Thyroid gland (tissue), 4 donors: Measurements from ENCODE around the gene AIRE. TPM values are rescaled to one million over a fixed set of nuclear protein-coding genes. Genes with fewer than 3 reads are reported as not detected.

Experiments used
- DNase-seq, 2 donors: peaks; one replicate each; pipeline ENCODE4 v3.0.0-alpha.2; 2019
- H3K27ac ChIP-seq, 3 donors: fragments of 200-600 bp; sonication (generic); 1 replicate in 2 of 3; 2 replicates in 1 of 3; pipeline ENCODE4 v1.5.1; 2016 to 2019; ENCODE audit warnings: mild to moderate bottlenecking in 1 of 3, moderate library complexity in 1 of 3
- H3K27me3 ChIP-seq: fragments of 200-600 bp; sonication (generic); one replicate; pipeline ENCODE4 v1.5.1; 2019
- H3K36me3 ChIP-seq, 2 donors: fragments of 200-600 bp; sonication (generic); one replicate each; pipeline ENCODE4 v1.5.1; 2016 to 2019
- H3K4me1 ChIP-seq, 2 donors: fragments of 200-600 bp; sonication (generic); one replicate each; pipeline ENCODE4 v1.5.1; 2017 to 2019
- H3K4me3 ChIP-seq, 3 donors: fragments of 200-600 bp; sonication (generic); replicated peaks in 1 of 3; 1 replicate in 2 of 3; 2 replicates in 1 of 3; pipeline ENCODE4 v1.5.1; 2016; ENCODE audit warnings: mild to moderate bottlenecking in 1 of 3
- H3K9me3 ChIP-seq: fragments of 200-600 bp; sonication (generic); one replicate; pipeline ENCODE4 v1.5.1; 2017
- POLR2A ChIP-seq, 2 donors: fragments of 450-650 bp; IDR thresholded peaks; one replicate each; pipeline ENCODE4 v1.6.1; 2017; ENCODE audit warnings: antibody characterized with exemption in 2 of 2, mild to moderate bottlenecking in 2 of 2, moderate library complexity in 1 of 2
- WGBS, 2 donors: methylation state at CpG; one replicate each; pipeline ENCODE4 v1.1.5; 2017; 5-methylcytosine and 5-hydroxymethylcytosine counted together
- intact Hi-C: fragments of 100-400 bp; cut with DNase I; formaldehyde crosslinking; loops from one replicate; pipeline ENCODE4 v1.15.1; 2023
- total RNA-seq, 4 donors: library from RNA; depleted of rRNA; stranded (reverse); fragments of >200 nt; gene quantifications; one replicate each; pipeline ENCODE4 v1.2.3, GENCODE V29; 2016
- TF ChIP-seq, protein P1 (sequence below), 6 experiments: fragments of 200-600 bp in 3 of 6; fragments of 450-650 bp in 3 of 6; sonication (generic) in 3 of 6; IDR thresholded peaks; one replicate each; pipeline ENCODE4 v1.5.1; 2016 to 2019; ENCODE audit warnings: antibody characterized with exemption in 6 of 6, mild to moderate bottlenecking in 2 of 6, inconsistent platforms in 1 of 6, moderate library complexity in 1 of 6

AIRE gene
- total RNA-seq, 4 donors from 2014 or later, result 0.13 TPM; not detected in 3

DNA sequence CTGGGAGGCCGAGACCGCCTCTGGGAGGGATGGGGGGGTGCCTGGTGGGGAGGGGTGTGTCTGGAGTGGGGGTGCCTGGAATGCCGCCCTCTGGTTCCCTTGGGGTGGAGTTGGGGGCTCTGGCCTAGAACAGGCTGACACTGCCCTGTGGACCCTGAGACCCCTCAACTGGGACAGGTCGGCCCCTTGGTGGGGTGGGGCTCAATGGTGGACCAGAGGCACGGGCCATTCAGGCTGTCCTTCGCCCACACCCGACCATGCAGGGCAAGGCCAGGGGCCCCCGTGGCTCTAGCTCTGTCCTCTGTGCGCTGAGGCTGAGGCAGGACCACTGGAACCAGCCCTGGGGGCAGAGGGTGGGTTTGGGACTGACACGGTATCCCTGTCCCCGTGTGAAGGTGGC, 28.9 kb downstream of the AIRE start:
- DNase-seq, result no peak
- peaks cover 28 to 30% of the 10 kb centered on the region in 2 donors for H3K36me3 ChIP-seq
- no peaks in the 10 kb centered on the region for H3K9me3 ChIP-seq
- no peak overlapping the region for H3K27ac ChIP-seq
- no peak for TF ChIP-seq POLR2A (IDR thresholded peaks at IDR 0.05)
- TF ChIP-seq, protein P1, sequence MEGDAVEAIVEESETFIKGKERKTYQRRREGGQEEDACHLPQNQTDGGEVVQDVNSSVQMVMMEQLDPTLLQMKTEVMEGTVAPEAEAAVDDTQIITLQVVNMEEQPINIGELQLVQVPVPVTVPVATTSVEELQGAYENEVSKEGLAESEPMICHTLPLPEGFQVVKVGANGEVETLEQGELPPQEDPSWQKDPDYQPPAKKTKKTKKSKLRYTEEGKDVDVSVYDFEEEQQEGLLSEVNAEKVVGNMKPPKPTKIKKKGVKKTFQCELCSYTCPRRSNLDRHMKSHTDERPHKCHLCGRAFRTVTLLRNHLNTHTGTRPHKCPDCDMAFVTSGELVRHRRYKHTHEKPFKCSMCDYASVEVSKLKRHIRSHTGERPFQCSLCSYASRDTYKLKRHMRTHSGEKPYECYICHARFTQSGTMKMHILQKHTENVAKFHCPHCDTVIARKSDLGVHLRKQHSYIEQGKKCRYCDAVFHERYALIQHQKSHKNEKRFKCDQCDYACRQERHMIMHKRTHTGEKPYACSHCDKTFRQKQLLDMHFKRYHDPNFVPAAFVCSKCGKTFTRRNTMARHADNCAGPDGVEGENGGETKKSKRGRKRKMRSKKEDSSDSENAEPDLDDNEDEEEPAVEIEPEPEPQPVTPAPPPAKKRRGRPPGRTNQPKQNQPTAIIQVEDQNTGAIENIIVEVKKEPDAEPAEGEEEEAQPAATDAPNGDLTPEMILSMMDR (IDR thresholded peaks at IDR 0.05), result no peak
- no peaks in the 10 kb centered on the region for H3K4me1 ChIP-seq
- H3K4me3 ChIP-seq, result no peak overlapping the region
- intact Hi-C loops, result no loop called here
- 67 to 100% methylated on average over 2 to 3 of the region's 11 CpGs for WGBS, 2 donors
- no peaks in the 10 kb centered on the region for H3K27me3 ChIP-seq

DNA sequence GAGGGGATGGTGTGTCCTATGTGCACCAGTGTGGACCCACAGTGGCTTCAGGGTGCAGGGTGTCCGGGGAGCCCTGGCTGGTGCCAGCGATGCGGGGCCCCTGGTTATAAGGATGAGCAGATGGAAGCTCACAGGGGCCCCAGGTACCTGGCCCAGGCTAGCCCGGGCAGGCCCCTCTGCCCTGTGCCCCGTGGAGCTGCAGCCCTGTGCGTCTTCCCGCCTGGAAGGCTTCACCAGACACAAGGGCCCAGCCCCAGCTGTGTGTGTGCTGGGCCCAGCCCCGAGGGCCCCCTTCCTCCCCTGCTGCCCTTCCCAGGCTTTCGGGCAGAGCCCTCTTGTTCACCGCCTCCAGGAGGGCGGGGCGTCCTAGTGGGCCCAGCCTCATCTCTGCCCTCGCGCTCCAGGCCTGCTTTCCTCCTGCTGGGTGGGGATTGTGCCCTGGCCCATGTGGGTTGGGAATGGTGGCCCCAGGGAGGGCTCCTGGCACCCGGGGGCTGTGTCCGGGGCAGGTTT, 30.1 kb downstream of the AIRE start:
- intact Hi-C loops, result no loop called here
- DNase-seq, result no peak
- Histone ChIP-seq H3K4me1 (no peaks in the 10 kb centered on the region), H3K4me3 (no peak overlapping the region), H3K36me3 (peaks cover 28 to 36% of the 10 kb centered on the region in 2 donors), H3K27ac (no peak overlapping the region), H3K9me3 (no peaks in the 10 kb centered on the region), H3K27me3 (no peaks in the 10 kb centered on the region)
- TF ChIP-seq, protein P1 (IDR thresholded peaks at IDR 0.05), result no peak
- no peak for TF ChIP-seq POLR2A (IDR thresholded peaks at IDR 0.05)
- 85 to 100% methylated on average over 9 to 13 of the region's 16 CpGs for WGBS, 2 donors

DNA sequence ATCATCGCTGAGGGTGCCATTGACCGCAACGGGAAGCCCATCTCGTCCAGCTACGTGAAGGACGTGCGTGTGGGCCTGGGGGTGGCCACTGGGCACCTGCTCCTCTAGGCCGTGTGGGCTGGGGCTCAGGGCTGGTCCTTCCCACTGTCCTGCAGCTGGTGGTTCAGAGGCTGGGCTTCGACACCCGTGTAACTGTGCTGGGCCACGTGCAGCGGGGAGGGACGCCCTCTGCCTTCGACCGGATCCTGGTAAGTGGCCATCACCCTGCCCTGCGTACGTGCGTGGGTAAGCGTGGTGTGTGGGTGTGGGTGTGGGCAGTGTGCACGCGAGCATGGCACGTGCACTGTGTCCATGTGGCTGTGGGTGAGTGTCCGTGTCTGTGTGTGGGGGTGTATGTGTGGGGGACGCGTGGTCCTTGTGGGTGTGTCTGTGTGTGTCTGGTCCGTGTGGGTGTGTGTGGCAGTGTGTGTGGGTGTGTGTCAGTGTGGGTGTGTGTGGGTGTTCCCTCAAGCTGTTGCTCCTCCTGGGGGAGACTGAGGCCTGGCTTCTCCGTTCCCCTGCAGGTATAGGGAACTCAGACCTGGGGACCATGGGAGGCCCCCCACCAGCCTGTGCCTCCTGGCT, 30.7 kb downstream of the AIRE start:
- Histone ChIP-seq H3K36me3 (peaks cover 27 to 31% of the 10 kb centered on the region in 2 donors), H3K4me1 (no peaks in the 10 kb centered on the region), H3K9me3 (no peaks in the 10 kb centered on the region), H3K27me3 (no peaks in the 10 kb centered on the region), H3K27ac (no peak overlapping the region), H3K4me3 (no peak overlapping the region)
- DNase-seq, result no peak
- TF ChIP-seq POLR2A (IDR thresholded peaks at IDR 0.05), result no peak
- TF ChIP-seq, protein P1 (IDR thresholded peaks at IDR 0.05), result no peak
- WGBS, 2 donors, result 92 to 99% methylated on average over 8 to 11 of the region's 27 CpGs
- intact Hi-C loops, result no loop called here

DNA sequence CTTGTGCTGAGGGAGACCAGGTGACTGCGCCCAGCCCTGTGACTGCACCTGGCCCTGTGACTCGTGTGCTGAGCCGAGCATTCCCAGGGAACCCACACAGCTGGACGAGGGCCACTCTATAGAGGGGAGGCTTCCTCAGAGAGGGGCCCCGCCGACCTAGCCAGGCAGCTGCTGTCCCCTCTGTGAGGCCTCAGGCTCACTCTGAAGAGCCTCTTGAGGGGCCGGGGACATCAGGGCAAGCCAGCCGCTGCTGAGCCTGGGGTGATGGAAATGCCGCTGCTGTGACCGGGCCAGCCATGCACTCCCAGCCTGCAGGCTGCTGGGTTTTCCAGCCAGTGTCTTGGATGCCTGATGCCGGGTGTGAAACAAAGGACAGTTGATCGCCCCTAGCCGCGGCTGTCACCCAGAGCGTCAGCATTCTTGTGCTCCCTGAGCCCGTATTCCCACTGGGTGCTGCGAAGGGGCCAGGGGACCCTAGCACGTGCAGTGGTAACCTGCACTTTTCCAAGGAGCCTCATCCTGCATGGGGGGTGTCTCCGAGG, 31.6 kb downstream of the AIRE start:
- Histone ChIP-seq H3K27me3 (no peaks in the 10 kb centered on the region), H3K9me3 (no peaks in the 10 kb centered on the region), H3K27ac (no peak overlapping the region), H3K4me3 (no peak overlapping the region), H3K36me3 (peaks cover 22 to 32% of the 10 kb centered on the region in 2 donors), H3K4me1 (no peaks in the 10 kb centered on the region)
- TF ChIP-seq POLR2A (IDR thresholded peaks at IDR 0.05), result no peak
- TF ChIP-seq, protein P1 (IDR thresholded peaks at IDR 0.05), result no peak
- intact Hi-C loops, result no loop called here
- no peak for DNase-seq
- WGBS, 2 donors, result 90 to 94% methylated on average over 16 to 18 of the region's 19 CpGs

DNA sequence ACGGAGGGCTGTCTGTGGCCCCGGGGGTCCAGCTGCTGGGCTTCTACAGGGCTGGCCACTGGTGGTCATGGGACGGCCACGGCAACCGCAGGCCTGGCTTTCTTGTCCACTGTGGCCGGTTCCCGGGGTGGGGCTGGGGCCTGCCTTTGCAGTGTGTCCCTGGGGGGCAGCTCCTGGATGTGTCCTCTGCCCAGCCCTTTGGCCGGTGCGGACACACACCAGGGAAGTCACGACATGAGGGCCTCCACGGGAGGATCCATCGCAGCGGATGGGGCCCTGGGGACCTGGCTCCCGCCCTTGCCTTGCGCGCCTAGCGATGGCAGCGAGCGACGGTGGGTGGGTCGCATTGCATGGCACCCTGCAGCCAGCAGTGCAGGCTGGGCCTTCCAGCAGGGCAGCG, 32.2 kb downstream of the AIRE start:
- intact Hi-C loops, result no loop called here
- Histone ChIP-seq H3K4me1 (no peaks in the 10 kb centered on the region), H3K36me3 (peaks cover 23 to 30% of the 10 kb centered on the region in 2 donors), H3K27ac (no peak overlapping the region), H3K27me3 (no peaks in the 10 kb centered on the region), H3K4me3 (no peak overlapping the region), H3K9me3 (no peaks in the 10 kb centered on the region)
- 94 to 95% methylated on average over 3 to 6 of the region's 22 CpGs for WGBS, 2 donors
- TF ChIP-seq, protein P1 (IDR thresholded peaks at IDR 0.05), result no peak
- TF ChIP-seq POLR2A (IDR thresholded peaks at IDR 0.05), result no peak
- DNase-seq, result no peak
